GM10847 (cell line): Measurements from ENCODE around the gene EGFR.

Experiments used
- POLR2A ChIP-seq: IDR thresholded peaks from 2 replicates; pipeline ENCODE4 v1.6.1; 2011; ENCODE audit not compliant: insufficient read length; ENCODE audit errors: extremely low read depth

Gene EGFR

GRCh38 chr7:55087521-55087961 is 68.7 kb downstream of the EGFR start:
- TF ChIP-seq POLR2A: no peak

GRCh38 chr7:55088107-55088506 is 69.3 kb downstream of the EGFR start:
- no peak for TF ChIP-seq POLR2A

GRCh38 chr7:55088620-55089019 is 69.8 kb downstream of the EGFR start:
- no peak for TF ChIP-seq POLR2A

GRCh38 chr7:55092186-55092974 is 73.6 kb downstream of the EGFR start:
- TF ChIP-seq POLR2A: no peak

GRCh38 chr7:55092975-55093373 is 74.2 kb downstream of the EGFR start:
- TF ChIP-seq POLR2A: no peak

GRCh38 chr7:55093674-55094073 is 74.9 kb downstream of the EGFR start:
- TF ChIP-seq POLR2A: no peak

- no peak for TF ChIP-seq POLR2A
Measured at GRCh38 chr7:55094092-55094690, 75.4 kb downstream of the EGFR start.

- TF ChIP-seq POLR2A: no peak
Measured at GRCh38 chr7:55095672-55096071, 76.9 kb downstream of the EGFR start.

- no peak for TF ChIP-seq POLR2A
Measured at GRCh38 chr7:55096323-55096722, 77.5 kb downstream of the EGFR start.

- TF ChIP-seq POLR2A: no peak
Measured at GRCh38 chr7:55097100-55097499, 78.3 kb downstream of the EGFR start.

GRCh38 chr7:55099066-55099820 is 80.4 kb downstream of the EGFR start:
- no peak for TF ChIP-seq POLR2A

- no peak for TF ChIP-seq POLR2A
Measured at GRCh38 chr7:55099821-55100543, 81.2 kb downstream of the EGFR start.

GRCh38 chr7:55100544-55101327 is 81.9 kb downstream of the EGFR start:
- no peak for TF ChIP-seq POLR2A

GRCh38 chr7:55101359-55101758 is 82.5 kb downstream of the EGFR start:
- TF ChIP-seq POLR2A: no peak

- TF ChIP-seq POLR2A: no peak
Measured at GRCh38 chr7:55104123-55104522, 85.3 kb downstream of the EGFR start.
